HEK293 (cell line): ENCODE data around the gene PPFIBP1.

Source experiments
- MEIS1 ChIP-seq: sonication (generic); formaldehyde crosslinking; IDR thresholded peaks from 2 replicates; pipeline ENCODE4 v1.8.1; 2022; ENCODE audit warnings: missing genetic modification reagents, mild to moderate bottlenecking, borderline replicate concordance
- ZNF140 ChIP-seq: fragments of 450-650 bp; formaldehyde crosslinking; IDR thresholded peaks from 2 replicates; pipeline ENCODE4 v1.5.1; 2016; ENCODE audit warnings: missing biosample characterization, missing genetic modification characterization
- ZNF274 ChIP-seq, 2 experiments: fragments of 200-500 bp in 1 of 2; fragments of 450-650 bp in 1 of 2; sonication (Bioruptor generic) in 1 of 2; formaldehyde crosslinking in 1 of 2; IDR thresholded peaks; 2 replicates each; pipeline versions ENCODE4 v1.5.1 to v1.6.1; 2014 to 2016; ENCODE audit warnings: borderline replicate concordance in 1 of 2, inconsistent platforms in 1 of 2, low read length in 1 of 2, missing biosample characterization in 1 of 2, missing genetic modification characterization in 1 of 2
- ZNF324 ChIP-seq: fragments of 450-650 bp; formaldehyde crosslinking; IDR thresholded peaks from 2 replicates; pipeline ENCODE4 v1.5.1; 2016; ENCODE audit warnings: missing biosample characterization, missing genetic modification characterization
- ZNF350 ChIP-seq: fragments of 450-650 bp; formaldehyde crosslinking; IDR thresholded peaks from 2 replicates; pipeline ENCODE4 v1.5.0; 2017; ENCODE audit warnings: missing biosample characterization, mild to moderate bottlenecking, missing genetic modification characterization
- ZNF394 ChIP-seq: fragments of 450-650 bp; formaldehyde crosslinking; IDR thresholded peaks from 2 replicates; pipeline ENCODE4 v1.5.1; 2016; ENCODE audit warnings: missing biosample characterization, missing genetic modification characterization, mild to moderate bottlenecking, moderate library complexity, borderline replicate concordance
- ZNF777 ChIP-seq: fragments of 450-650 bp; formaldehyde crosslinking; IDR thresholded peaks from 2 replicates; pipeline ENCODE4 v1.5.1; 2017; ENCODE audit warnings: missing biosample characterization, missing genetic modification characterization, borderline replicate concordance
- TF ChIP-seq, protein P1 (sequence below): fragments of 450-650 bp; formaldehyde crosslinking; IDR thresholded peaks from 2 replicates; pipeline ENCODE4 v1.5.1; 2016; ENCODE audit warnings: missing biosample characterization, missing genetic modification characterization
- TF ChIP-seq, protein P2 (sequence below): sonication (generic); formaldehyde crosslinking; IDR thresholded peaks from 2 replicates; pipeline ENCODE4 v1.8.1; 2022; ENCODE audit warnings: mild to moderate bottlenecking, moderate library complexity, missing genetic modification reagents
- TF ChIP-seq, protein P3 (sequence below): IDR thresholded peaks from 2 replicates; pipeline ENCODE4 v1.6.1; 2011; ENCODE audit warnings: mild to moderate bottlenecking, low read depth, low read length, borderline replicate concordance
- TF ChIP-seq, protein P4 (sequence below): fragments of 450-650 bp; formaldehyde crosslinking; IDR thresholded peaks from 2 replicates; pipeline ENCODE4 v1.5.1; 2016; ENCODE audit warnings: missing biosample characterization, missing genetic modification characterization

DNA sequence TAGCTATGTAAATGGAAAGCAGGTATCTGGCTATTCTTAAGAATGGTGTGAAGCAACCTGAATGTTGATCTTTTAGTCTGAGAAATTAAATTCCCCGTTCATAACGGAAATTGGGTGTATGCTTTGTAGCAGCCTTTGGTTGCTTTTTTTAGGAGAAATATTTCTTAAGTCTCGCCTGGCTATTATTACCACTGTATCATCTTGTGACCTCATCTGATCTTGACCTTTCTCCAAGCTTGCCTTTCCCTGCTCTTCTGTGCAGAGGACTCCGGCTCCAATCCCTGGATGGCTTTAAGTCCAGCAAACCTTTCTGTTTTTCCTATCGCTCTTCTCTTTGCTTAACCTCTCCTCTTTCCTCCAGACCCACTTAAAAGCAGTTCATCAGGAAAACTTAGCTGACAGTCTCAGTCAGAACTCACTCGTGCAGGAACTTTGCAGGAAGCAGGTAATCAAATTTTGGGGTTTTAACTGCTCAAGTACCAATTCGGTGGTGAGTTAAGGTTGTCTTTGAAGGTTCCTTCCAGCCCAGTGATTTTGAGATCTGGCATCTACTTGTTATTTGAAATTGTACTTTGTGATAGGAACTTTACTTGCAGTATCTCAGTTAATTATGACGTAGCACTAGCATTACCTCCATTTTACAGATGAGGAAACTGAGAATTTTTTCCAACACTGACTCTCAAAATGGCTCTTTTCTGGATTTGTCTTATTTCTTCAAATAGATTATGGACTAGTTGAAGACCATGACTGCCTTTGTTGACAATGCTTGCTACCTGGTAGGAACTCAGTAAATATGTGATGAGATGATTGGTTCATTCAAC is 14.1 kb downstream of the PPFIBP1 start:
- TF ChIP-seq ZNF274 (IDR thresholded peaks at IDR 0.05; ENCODE audit: low read length) (no peak), ZNF274 (tag by site-specific recombination; IDR thresholded peaks at IDR 0.05; ENCODE audit: borderline replicate concordance) (no peak), ZNF350 (no peak), ZNF777 (tag by site-specific recombination) (no peak), MEIS1 (CRISPR knock-in tag) (no peak), ZNF394 (tag by site-specific recombination) (no peak), ZNF140 (tag by site-specific recombination) (no peak), ZNF324 (tag by site-specific recombination) (no peak)
- TF ChIP-seq, protein P1, sequence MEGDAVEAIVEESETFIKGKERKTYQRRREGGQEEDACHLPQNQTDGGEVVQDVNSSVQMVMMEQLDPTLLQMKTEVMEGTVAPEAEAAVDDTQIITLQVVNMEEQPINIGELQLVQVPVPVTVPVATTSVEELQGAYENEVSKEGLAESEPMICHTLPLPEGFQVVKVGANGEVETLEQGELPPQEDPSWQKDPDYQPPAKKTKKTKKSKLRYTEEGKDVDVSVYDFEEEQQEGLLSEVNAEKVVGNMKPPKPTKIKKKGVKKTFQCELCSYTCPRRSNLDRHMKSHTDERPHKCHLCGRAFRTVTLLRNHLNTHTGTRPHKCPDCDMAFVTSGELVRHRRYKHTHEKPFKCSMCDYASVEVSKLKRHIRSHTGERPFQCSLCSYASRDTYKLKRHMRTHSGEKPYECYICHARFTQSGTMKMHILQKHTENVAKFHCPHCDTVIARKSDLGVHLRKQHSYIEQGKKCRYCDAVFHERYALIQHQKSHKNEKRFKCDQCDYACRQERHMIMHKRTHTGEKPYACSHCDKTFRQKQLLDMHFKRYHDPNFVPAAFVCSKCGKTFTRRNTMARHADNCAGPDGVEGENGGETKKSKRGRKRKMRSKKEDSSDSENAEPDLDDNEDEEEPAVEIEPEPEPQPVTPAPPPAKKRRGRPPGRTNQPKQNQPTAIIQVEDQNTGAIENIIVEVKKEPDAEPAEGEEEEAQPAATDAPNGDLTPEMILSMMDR (tag by site-specific recombination): no peak
- TF ChIP-seq, protein P2, sequence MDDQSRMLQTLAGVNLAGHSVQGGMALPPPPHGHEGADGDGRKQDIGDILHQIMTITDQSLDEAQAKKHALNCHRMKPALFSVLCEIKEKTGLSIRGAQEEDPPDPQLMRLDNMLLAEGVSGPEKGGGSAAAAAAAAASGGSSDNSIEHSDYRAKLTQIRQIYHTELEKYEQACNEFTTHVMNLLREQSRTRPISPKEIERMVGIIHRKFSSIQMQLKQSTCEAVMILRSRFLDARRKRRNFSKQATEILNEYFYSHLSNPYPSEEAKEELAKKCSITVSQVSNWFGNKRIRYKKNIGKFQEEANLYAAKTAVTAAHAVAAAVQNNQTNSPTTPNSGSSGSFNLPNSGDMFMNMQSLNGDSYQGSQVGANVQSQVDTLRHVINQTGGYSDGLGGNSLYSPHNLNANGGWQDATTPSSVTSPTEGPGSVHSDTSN: no peak
- TF ChIP-seq, protein P3, sequence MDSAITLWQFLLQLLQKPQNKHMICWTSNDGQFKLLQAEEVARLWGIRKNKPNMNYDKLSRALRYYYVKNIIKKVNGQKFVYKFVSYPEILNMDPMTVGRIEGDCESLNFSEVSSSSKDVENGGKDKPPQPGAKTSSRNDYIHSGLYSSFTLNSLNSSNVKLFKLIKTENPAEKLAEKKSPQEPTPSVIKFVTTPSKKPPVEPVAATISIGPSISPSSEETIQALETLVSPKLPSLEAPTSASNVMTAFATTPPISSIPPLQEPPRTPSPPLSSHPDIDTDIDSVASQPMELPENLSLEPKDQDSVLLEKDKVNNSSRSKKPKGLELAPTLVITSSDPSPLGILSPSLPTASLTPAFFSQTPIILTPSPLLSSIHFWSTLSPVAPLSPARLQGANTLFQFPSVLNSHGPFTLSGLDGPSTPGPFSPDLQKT: no peak
- TF ChIP-seq, protein P4, sequence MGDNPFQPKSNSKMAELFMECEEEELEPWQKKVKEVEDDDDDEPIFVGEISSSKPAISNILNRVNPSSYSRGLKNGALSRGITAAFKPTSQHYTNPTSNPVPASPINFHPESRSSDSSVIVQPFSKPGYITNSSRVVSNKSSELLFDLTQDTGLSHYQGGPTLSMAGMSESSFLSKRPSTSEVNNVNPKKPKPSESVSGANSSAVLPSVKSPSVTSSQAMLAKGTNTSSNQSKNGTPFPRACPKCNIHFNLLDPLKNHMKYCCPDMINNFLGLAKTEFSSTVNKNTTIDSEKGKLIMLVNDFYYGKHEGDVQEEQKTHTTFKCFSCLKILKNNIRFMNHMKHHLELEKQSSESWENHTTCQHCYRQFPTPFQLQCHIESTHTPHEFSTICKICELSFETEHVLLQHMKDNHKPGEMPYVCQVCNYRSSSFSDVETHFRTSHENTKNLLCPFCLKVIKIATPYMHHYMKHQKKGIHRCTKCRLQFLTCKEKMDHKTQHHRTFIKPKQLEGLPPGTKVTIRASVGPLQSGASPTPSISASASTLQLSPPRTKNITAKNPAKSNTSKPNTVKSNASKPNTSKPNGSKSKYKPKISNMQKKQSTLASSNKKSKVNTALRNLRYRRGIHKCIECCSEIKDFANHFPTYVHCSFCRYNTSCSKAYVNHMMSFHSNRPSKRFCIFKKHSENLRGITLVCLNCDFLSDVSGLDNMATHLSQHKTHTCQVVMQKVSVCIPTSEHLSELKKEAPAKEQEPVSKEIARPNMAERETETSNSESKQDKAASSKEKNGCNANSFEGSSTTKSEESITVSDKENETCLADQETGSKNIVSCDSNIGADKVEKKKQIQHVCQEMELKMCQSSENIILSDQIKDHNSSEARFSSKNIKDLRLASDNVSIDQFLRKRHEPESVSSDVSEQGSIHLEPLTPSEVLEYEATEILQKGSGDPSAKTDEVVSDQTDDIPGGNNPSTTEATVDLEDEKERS (tag by site-specific recombination): no peak
